ENCODE results near the gene GAS7. TPM values are rescaled to one million over a fixed set of nuclear protein-coding genes. Genes with fewer than 3 reads are reported as not detected.
A peak's percentile ranks its signal among the peaks of the same experiment; 100 is the strongest.

Gene GAS7
- total RNA-seq, 1 donor from 2014 or later, result 2.9 TPM

- Histone ChIP-seq H3K9ac (no peak overlapping the region), H3F3A (ENCODE audit: low read depth) (no peaks in the 10 kb centered on the region), H2AFZ (replicated peaks) (no peak overlapping the region), H3K36me3 (no peaks in the 10 kb centered on the region), H3K4me3 (no peak overlapping the region), H3K27me3 (no peaks in the 10 kb centered on the region), H3K9me3 (ENCODE audit: low read depth) (no peaks in the 10 kb centered on the region), H3K27ac (no peak overlapping the region), H4K20me1 (ENCODE audit: low read depth) (no peaks in the 10 kb centered on the region), H3K4me2 (no peak overlapping the region), H3K79me2 (ENCODE audit: low read depth) (no peaks in the 10 kb centered on the region), H3K4me1 (no peaks in the 10 kb centered on the region)
- no peaks in the 10 kb centered on the region for H3K36me3 Mint-ChIP-seq
- H3K4me3 Mint-ChIP-seq, result no peak overlapping the region
- peaks cover 2% of the 10 kb centered on the region for H3K9me3 Mint-ChIP-seq
- H3K4me1 Mint-ChIP-seq, result no peaks in the 10 kb centered on the region
- H3K27ac Mint-ChIP-seq, result peak overlapping the region; percentile 32
- TF ChIP-seq, protein P1, sequence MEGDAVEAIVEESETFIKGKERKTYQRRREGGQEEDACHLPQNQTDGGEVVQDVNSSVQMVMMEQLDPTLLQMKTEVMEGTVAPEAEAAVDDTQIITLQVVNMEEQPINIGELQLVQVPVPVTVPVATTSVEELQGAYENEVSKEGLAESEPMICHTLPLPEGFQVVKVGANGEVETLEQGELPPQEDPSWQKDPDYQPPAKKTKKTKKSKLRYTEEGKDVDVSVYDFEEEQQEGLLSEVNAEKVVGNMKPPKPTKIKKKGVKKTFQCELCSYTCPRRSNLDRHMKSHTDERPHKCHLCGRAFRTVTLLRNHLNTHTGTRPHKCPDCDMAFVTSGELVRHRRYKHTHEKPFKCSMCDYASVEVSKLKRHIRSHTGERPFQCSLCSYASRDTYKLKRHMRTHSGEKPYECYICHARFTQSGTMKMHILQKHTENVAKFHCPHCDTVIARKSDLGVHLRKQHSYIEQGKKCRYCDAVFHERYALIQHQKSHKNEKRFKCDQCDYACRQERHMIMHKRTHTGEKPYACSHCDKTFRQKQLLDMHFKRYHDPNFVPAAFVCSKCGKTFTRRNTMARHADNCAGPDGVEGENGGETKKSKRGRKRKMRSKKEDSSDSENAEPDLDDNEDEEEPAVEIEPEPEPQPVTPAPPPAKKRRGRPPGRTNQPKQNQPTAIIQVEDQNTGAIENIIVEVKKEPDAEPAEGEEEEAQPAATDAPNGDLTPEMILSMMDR (IDR thresholded peaks at IDR 0.05), result no peak
- TF ChIP-seq EZH2phosphoT487 (IDR thresholded peaks at IDR 0.05) (no peak), EZH2 (IDR thresholded peaks at IDR 0.05) (no peak)
- DNase-seq (ENCODE audit: low spot score), result no peak
- H3K27me3 Mint-ChIP-seq (ENCODE audit: insufficient read depth, low read depth), result peaks cover 4% of the 10 kb centered on the region
Measured at GRCh38 chr17:10107316-10108165, 90.9 kb downstream of the GAS7 start.

- no peak overlapping the region for H3K4me3 Mint-ChIP-seq
- no peak overlapping the region for H3K27ac Mint-ChIP-seq
- Histone ChIP-seq H3F3A (ENCODE audit: low read depth) (no peaks in the 10 kb centered on the region), H3K79me2 (ENCODE audit: low read depth) (no peaks in the 10 kb centered on the region), H3K27ac (no peak overlapping the region), H3K4me3 (no peak overlapping the region), H3K27me3 (no peaks in the 10 kb centered on the region), H2AFZ (replicated peaks) (no peak overlapping the region), H3K9me3 (ENCODE audit: low read depth) (no peaks in the 10 kb centered on the region), H3K4me2 (no peak overlapping the region), H3K36me3 (no peaks in the 10 kb centered on the region), H3K4me1 (no peaks in the 10 kb centered on the region), H4K20me1 (ENCODE audit: low read depth) (no peaks in the 10 kb centered on the region), H3K9ac (no peak overlapping the region)
- DNase-seq (ENCODE audit: low spot score), result no peak
- H3K27me3 Mint-ChIP-seq (ENCODE audit: insufficient read depth, low read depth), result peaks cover 4% of the 10 kb centered on the region
- H3K36me3 Mint-ChIP-seq, result no peaks in the 10 kb centered on the region
- no peaks in the 10 kb centered on the region for H3K9me3 Mint-ChIP-seq
- no peaks in the 10 kb centered on the region for H3K4me1 Mint-ChIP-seq
- no peak for TF ChIP-seq EZH2 (IDR thresholded peaks at IDR 0.05)
- TF ChIP-seq, protein P1 (IDR thresholded peaks at IDR 0.05), result no peak
- no peak for TF ChIP-seq EZH2phosphoT487 (IDR thresholded peaks at IDR 0.05)
Measured at GRCh38 chr17:10106067-10106466, 92.3 kb downstream of the GAS7 start.

DNA sequence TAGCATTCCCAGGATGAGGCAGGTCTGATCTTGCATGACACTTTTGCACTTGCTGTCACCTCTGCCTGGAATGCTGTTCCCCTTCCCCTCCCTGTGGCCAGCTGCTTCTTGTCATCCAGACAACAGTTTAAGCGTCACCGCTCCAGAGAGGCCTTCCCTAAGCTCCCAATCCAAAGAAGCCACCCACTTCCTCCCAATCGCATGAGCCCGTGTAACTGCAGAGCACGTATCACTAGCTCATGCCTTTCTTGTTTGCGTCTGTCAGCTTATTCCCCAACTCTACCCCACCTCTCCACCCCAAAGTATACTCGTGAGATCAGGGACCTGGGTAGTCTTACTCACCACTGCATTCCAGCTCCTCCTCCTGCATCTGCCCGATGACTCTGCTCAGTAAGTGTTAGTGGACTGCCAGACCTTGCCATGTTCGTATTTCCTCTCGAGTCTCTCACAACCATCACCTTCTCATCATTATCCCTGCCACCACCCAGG is 92.8 kb downstream of the GAS7 start:
- Histone ChIP-seq H3K9me3 (ENCODE audit: low read depth) (no peaks in the 10 kb centered on the region), H3K79me2 (ENCODE audit: low read depth) (no peaks in the 10 kb centered on the region), H3K9ac (no peak overlapping the region), H3K4me3 (no peak overlapping the region), H3K4me2 (no peak overlapping the region), H4K20me1 (ENCODE audit: low read depth) (no peaks in the 10 kb centered on the region), H3K27ac (no peak overlapping the region), H3F3A (ENCODE audit: low read depth) (no peaks in the 10 kb centered on the region), H3K36me3 (no peaks in the 10 kb centered on the region), H3K27me3 (no peaks in the 10 kb centered on the region), H2AFZ (replicated peaks) (no peak overlapping the region), H3K4me1 (no peaks in the 10 kb centered on the region)
- H3K27me3 Mint-ChIP-seq (ENCODE audit: insufficient read depth, low read depth), result peaks cover 6% of the 10 kb centered on the region
- TF ChIP-seq EZH2phosphoT487 (IDR thresholded peaks at IDR 0.05), result no peak
- TF ChIP-seq EZH2 (IDR thresholded peaks at IDR 0.05), result no peak
- TF ChIP-seq, protein P1 (IDR thresholded peaks at IDR 0.05), result no peak
- no peaks in the 10 kb centered on the region for H3K4me1 Mint-ChIP-seq
- H3K27ac Mint-ChIP-seq, result no peak overlapping the region
- H3K36me3 Mint-ChIP-seq, result no peaks in the 10 kb centered on the region
- H3K9me3 Mint-ChIP-seq, result no peaks in the 10 kb centered on the region
- no peak for DNase-seq (ENCODE audit: low spot score)
- no peak overlapping the region for H3K4me3 Mint-ChIP-seq
